Chondrocyte (in vitro differentiated cells): ENCODE measurements around the gene ANXA2. TPM values are rescaled to one million over a fixed set of nuclear protein-coding genes. Genes with fewer than 3 reads are reported as not detected.

Experiments
- DNase-seq: peaks from one replicate; pipeline ENCODE4 v3.0.0; 2021; ENCODE audit warnings: mixed read lengths, low spot score
- H3K27ac Mint-ChIP-seq: one replicate; pipeline ENCODE4 v1.8.0; 2021; ENCODE audit warnings: mild to moderate bottlenecking, moderate library complexity, mixed read lengths; ENCODE audit not compliant: unreplicated experiment
- H3K27me3 Mint-ChIP-seq: 2 replicates; pipeline ENCODE4 v1.8.0; 2021; ENCODE audit warnings: low read depth, mixed read lengths
- H3K36me3 Mint-ChIP-seq: 2 replicates; pipeline ENCODE4 v1.8.0; 2021; ENCODE audit warnings: low read depth, mixed read lengths
- H3K4me1 Mint-ChIP-seq: 2 replicates; pipeline ENCODE4 v1.8.0; 2021; ENCODE audit warnings: low read depth, mild to moderate bottlenecking, mixed read lengths
- H3K4me3 Mint-ChIP-seq: one replicate; pipeline ENCODE4 v1.8.0; 2021; ENCODE audit warnings: mild to moderate bottlenecking, moderate library complexity, mixed read lengths; ENCODE audit not compliant: unreplicated experiment
- H3K9me3 Mint-ChIP-seq: 2 replicates; pipeline ENCODE4 v1.8.0; 2021; ENCODE audit warnings: low read depth, mixed read lengths
- total RNA-seq: library from RNA; stranded (reverse); gene quantifications from 3 replicates; pipeline ENCODE4 v1.2.1, GENCODE V29; 2021
- TF ChIP-seq, protein P1 (sequence below): fragments of 200-600 bp; sonication (generic); IDR thresholded peaks from 2 replicates; pipeline ENCODE4 v1.5.0; 2021; ENCODE audit warnings: antibody characterized with exemption, mild to moderate bottlenecking, moderate library complexity

ANXA2 gene
- total RNA-seq, 1 donor from 2014 or later = 2,819 TPM

DNA sequence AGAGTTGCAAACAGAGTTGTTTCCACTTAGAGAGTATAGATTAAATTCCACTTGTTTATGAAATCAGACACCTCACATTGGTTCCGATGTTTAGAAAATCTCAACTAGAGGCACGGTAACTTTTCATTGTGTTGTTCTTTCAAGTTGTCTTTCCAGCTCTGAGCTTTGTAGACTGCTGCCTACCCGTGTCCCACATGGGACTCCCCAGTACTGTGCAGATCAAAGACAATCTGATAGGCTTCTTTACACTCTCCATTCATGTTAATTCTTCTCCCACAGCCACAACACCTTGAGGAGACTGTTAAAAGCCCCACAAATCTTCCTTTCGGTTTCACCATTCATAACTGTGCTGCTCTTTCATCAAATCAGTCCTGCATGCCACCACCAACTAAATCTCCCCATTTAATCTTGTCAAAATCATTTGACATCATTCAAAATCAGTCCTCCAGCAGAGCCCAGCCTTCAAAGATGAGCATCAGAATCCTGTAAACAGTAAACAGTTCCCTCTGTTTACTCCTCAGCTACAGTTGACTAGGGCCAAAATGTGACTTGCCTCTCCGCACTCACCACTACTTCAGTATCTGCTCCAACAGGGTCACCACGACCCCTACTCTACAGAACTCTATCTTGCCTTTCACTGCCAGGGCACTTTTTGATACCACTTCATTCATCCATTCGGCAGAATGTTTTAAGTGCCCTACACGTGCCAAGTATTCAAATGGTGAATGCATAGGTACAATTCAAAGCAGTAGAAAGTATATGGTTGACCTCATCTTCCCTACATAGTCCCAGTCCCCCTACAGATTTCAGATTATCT is 8.3 kb downstream of the ANXA2 start:
- H3K36me3 Mint-ChIP-seq = peaks cover 30% of the 10 kb centered on the region

GRCh38 chr15:60387321-60387720 is 10.5 kb downstream of the ANXA2 start:
- Mint-ChIP-seq H3K9me3 (no peaks in the 10 kb centered on the region), H3K27ac (peak overlapping the region; percentile 99), H3K27me3 (no peaks in the 10 kb centered on the region), H3K4me3 (peak overlapping the region; percentile 10), H3K36me3 (peaks cover 34% of the 10 kb centered on the region), H3K4me1 (peaks cover 92% of the 10 kb centered on the region)
- DNase-seq = no peak
- TF ChIP-seq, protein P1, sequence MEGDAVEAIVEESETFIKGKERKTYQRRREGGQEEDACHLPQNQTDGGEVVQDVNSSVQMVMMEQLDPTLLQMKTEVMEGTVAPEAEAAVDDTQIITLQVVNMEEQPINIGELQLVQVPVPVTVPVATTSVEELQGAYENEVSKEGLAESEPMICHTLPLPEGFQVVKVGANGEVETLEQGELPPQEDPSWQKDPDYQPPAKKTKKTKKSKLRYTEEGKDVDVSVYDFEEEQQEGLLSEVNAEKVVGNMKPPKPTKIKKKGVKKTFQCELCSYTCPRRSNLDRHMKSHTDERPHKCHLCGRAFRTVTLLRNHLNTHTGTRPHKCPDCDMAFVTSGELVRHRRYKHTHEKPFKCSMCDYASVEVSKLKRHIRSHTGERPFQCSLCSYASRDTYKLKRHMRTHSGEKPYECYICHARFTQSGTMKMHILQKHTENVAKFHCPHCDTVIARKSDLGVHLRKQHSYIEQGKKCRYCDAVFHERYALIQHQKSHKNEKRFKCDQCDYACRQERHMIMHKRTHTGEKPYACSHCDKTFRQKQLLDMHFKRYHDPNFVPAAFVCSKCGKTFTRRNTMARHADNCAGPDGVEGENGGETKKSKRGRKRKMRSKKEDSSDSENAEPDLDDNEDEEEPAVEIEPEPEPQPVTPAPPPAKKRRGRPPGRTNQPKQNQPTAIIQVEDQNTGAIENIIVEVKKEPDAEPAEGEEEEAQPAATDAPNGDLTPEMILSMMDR = no peak

More for the DNA sequence above, 8.3 kb downstream of the ANXA2 start:
- DNase-seq = no peak
- Mint-ChIP-seq H3K4me3 (peak overlapping the region; percentile 70), H3K9me3 (no peaks in the 10 kb centered on the region), H3K4me1 (peaks cover 92% of the 10 kb centered on the region), H3K27me3 (no peaks in the 10 kb centered on the region), H3K27ac (peak overlapping the region; percentile 99)
- TF ChIP-seq, protein P1 = no peak

- Mint-ChIP-seq H3K4me3 (peak overlapping the region; percentile 7), H3K27ac (peak overlapping the region; percentile 99), H3K4me1 (peaks cover 94% of the 10 kb centered on the region), H3K27me3 (no peaks in the 10 kb centered on the region), H3K9me3 (no peaks in the 10 kb centered on the region), H3K36me3 (peaks cover 36% of the 10 kb centered on the region)
- no peak for DNase-seq
- TF ChIP-seq, protein P1 = no peak
Observed at GRCh38 chr15:60386615-60387014, 11.2 kb downstream of the ANXA2 start.

GRCh38 chr15:60385620-60386552 is 11.9 kb downstream of the ANXA2 start:
- Mint-ChIP-seq H3K36me3 (peaks cover 42% of the 10 kb centered on the region), H3K27ac (peak overlapping the region; percentile 99), H3K4me1 (peaks cover 94% of the 10 kb centered on the region), H3K9me3 (no peaks in the 10 kb centered on the region), H3K4me3 (peak overlapping the region; percentile 1), H3K27me3 (no peaks in the 10 kb centered on the region)
- no peak for DNase-seq
- TF ChIP-seq, protein P1 = no peak

DNA sequence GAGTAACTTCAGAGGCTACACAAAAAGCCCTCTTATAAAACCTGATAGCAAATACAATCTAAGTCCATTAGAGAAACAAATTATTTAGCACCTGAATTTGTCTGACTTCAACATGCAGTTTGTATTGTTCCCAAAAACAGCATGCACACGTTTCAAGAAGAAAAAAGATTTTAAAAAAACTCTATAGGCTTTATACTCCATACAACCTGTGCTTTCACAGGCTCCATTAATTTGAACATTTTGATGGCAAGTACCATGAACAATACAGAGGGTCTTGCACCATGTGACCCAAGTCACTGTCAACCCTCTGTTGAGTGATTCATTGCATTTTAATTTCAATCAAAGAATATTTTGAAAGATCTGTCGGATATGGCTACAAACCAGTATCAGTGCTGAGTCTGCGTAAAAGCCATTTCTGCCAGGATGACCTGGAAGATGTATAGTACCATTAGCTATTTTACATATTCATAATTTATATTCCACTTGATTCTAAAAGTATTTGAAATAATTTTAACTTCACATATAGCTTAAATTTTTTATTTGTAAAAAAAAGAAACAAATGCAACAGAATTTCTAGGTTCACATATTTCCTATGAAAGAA is 13.2 kb downstream of the ANXA2 start:
- Mint-ChIP-seq H3K9me3 (no peaks in the 10 kb centered on the region), H3K4me3 (no peak overlapping the region), H3K27me3 (no peaks in the 10 kb centered on the region), H3K36me3 (peaks cover 46% of the 10 kb centered on the region), H3K4me1 (peaks cover 93% of the 10 kb centered on the region), H3K27ac (peak overlapping the region; percentile 95)
- TF ChIP-seq, protein P1 = no peak
- no peak for DNase-seq
